ENCODE data around the gene SOX6.

- TF ChIP-seq CTCF (IDR thresholded peaks at IDR 0.05; ENCODE audit: low read length) (no peak), EZH2phosphoT487 (IDR thresholded peaks at IDR 0.05; ENCODE audit: low read length) (no peak), EZH2 (optimal IDR thresholded peaks at IDR 0.05; ENCODE audit: low read depth, low read length) (no peak)
These were observed 35.2 kb downstream of the SOX6 start for GRCh38 chr11:16321148-16321547.

All from MM.1S (cell line).